NCI-H774 (cell line): ENCODE measurements around the gene DKC1.
A peak's percentile ranks its signal among the peaks of the same experiment; 100 is the strongest.
"Not testable (repeated sequence)": the region's sequence is repeated elsewhere in the genome, so short reads cannot be mapped to it uniquely, and the experiment has no call there.

Source experiments
- DNase-seq: peaks from one replicate; lab custom pipeline; 2025; lab: John Stamatoyannopoulos, UW

Gene DKC1

GRCh38 chrX:154793084-154793795 is 30.6 kb downstream of the DKC1 start:
- peak; percentile 2 for DNase-seq

- DNase-seq = no peak
Observed at GRCh38 chrX:154795016-154795415, 32.4 kb downstream of the DKC1 start.

- no peak for DNase-seq
Observed at GRCh38 chrX:154797006-154797405, 34.3 kb downstream of the DKC1 start.

- peak; percentile 84 for DNase-seq
Observed at GRCh38 chrX:154799556-154800348, 37.1 kb downstream of the DKC1 start.

- DNase-seq = peak; percentile 4
Observed at GRCh38 chrX:154800478-154801210, 38.0 kb downstream of the DKC1 start.

- no peak for DNase-seq
Observed at GRCh38 chrX:154802947-154803346, 40.3 kb downstream of the DKC1 start.

DNA sequence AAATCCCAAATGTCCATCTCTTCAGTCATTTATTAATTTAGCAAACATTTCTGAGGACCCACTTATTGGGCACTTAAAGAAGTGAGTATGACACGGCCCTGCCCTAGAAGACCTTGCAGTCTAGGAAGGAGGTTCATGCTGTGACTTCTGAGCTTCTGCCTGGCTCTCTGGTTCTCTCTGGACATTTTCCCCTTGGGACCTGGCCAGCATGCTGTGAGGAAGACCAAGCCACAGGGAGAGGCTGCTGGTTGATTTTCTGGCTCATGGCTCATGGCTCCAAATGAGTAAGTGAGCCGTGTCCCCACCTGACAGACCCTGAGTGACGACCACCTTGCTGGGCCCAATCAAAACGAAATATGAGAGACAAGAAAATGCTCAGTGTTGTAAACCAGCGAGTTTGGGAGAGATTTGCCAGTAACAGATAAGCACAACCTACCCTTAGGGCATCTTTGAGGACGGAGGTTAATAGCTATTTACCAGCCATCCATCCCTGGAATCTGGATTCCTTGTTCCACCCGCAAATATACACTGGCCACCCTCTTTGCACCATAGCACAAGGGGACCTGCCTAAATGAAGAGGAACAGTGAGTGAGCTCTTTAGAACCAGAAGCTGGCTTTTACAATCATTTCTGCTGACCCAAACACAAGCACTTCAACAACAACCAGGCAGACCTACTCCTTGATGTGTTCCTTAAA is 41.7 kb downstream of the DKC1 start:
- DNase-seq = no peak

- peak; percentile 65 for DNase-seq
Observed at GRCh38 chrX:154804957-154805695, 42.5 kb downstream of the DKC1 start, which contains the start of gene MPP1. MPP1 (minus strand) TSS chrX:154805485; CDS start chrX:154805373, 112 bp downstream.

DNA sequence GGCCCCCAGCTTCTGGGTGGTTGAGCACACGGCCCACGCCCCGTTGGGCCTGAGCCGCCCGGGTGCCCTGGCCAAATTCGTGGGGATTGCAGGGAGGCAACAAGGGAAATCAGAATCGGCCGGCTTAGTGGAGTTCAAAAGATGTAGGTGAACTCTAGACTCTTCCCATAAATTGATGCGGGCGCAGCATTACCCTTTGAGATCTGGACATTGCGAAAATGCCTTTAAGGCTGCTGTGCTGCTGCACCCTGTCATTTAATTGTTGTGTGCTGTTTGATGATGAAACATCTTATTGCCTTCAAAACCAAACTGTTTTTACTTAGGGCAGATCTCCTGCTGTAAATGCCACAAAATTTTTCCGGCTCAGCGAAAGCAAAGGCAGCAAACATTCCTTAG is 43.0 kb downstream of the DKC1 start:
- no peak for DNase-seq

DNA sequence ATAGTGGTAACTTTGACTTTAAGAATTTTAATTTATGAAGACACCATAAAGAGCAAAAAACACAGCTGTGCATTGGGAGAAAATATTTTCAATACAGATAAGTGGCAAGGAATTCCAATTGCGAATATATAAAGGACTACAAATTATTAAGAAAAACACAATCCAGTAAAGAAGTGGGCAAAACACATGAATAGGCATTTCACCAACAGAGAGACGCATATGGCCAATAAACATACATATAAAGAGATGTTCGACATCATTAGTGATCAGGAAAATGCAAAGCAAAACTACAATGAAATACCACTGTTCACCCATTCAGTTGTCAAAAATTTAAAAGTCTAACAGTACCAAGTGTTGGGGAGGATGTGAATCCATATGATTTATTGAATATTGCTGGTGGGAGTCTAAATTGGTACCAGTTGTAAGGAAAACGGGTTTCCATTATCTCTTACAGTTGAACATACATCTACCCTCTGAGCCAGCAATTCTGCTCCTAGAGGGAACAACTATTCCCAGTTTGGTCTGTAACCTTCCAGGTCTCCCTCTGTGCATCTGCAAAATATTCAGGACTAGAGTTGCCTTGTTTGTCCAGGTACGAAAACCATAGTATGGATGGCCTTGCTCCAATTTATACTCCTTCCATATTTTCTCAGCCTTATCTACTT is 44.3 kb downstream of the DKC1 start:
- DNase-seq = no peak

GRCh38 chrX:154809939-154810665 is 47.4 kb downstream of the DKC1 start:
- no peak for DNase-seq

GRCh38 chrX:154812341-154813101 is 49.9 kb downstream of the DKC1 start:
- no peak for DNase-seq

DNA sequence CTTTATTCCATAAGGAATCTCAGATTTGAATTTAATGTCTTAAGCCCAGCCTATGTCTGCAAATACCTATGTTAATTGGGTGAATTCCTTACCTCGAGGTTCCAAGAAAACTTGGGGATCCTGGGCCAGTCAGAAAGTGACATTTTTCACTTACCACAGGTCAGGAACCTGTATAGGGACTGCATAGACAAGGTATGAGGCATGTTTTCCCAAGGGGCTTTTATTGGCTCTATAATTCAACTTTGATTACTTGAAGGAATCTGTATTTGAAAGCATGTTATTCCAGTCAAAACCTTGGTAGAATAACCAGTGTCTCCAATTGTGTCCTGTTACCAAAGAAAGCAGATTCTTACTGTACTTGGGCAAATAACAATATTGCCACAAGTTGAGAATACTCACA is 51.1 kb downstream of the DKC1 start:
- DNase-seq = no peak

- DNase-seq = no peak
Observed at GRCh38 chrX:154815274-154815818, 52.7 kb downstream of the DKC1 start.

GRCh38 chrX:154816326-154816898 is 53.7 kb downstream of the DKC1 start:
- DNase-seq = not testable (repeated sequence)

DNA sequence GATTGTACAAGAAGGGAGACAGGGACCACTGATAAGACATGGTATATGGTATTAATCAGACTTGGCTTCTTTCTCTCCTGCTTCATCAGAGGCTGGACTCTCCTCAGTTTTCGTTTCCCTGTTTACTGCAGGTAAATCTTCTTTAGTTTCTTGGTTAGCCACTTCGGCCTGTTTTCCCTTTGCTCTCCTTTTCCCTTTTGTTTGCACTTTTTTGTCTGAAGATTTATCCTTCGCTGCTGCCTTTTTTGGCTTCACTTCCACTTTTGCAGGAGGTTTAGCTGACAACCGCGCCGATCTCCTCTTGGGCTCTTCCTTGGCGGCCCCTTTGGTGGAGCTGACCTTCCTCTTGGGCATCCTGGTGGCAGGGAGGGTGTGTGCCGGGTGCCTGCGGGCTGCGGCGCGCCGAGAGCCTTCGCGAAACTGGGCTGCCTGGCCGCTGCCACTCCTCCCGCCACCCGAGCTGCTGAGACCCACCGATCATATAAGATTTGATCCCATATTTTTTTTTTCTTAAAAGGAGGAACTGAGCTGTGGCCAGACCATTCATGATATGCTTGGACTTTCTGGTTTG is 54.5 kb downstream of the DKC1 start:
- DNase-seq = not testable (repeated sequence)

DNA sequence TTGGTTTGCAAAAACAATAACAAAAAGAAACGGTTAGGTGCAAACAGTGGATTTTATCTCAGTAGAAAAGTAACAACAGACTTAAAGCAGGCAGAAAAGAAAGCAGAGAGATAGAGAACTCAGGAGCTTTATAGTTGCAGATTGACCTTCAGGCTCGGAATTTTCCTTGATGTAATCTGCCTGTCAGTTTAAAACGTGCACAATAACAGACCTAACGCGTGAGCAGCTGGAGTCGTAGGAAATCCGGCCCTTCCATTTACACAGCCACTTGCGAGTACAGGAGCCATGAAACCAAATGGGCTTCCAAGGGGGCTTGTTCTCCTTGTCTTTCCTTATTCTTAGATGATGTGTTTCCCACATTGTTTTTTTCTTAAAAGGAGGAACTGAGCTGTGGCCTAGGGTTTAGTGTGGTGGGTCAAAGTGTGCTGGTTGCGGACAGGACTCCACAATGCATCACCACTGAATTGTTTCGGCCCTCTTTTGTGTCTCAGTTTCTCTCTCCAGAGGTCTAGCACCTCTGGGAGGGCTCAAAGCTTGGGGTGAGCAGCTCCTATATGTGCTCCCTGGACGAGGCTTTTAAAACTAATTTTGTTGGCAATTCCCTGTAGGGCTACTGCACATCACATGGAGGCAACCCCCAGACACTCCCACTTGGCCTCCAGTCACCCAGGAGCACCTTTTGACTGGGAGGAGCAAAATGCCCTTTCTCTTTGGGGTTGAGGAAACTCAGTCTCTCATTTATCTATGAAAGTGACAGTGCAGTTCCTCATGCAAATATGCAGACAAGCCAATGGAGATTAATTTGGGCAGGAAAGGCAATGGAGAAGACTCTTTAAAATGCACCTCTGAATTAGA is 56.5 kb downstream of the DKC1 start:
- no peak for DNase-seq
